GM18858 (cell line): ENCODE measurements around the gene MPPED2.
A peak's percentile ranks its signal among the peaks of the same experiment; 100 is the strongest.

Experiments used
- ATAC-seq: cut with Tn5 transposase; IDR thresholded peaks from one replicate; pipeline ENCODE4 v1.9.1; 2021; ENCODE audit not compliant: unreplicated experiment

MPPED2 gene, protein sequence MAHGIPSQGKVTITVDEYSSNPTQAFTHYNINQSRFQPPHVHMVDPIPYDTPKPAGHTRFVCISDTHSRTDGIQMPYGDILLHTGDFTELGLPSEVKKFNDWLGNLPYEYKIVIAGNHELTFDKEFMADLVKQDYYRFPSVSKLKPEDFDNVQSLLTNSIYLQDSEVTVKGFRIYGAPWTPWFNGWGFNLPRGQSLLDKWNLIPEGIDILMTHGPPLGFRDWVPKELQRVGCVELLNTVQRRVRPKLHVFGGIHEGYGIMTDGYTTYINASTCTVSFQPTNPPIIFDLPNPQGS

GRCh38 chr11:30586251-30587144 lies at the start of gene MPPED2:
Gene MPPED2 (minus strand): TSS chr11:30586353. CDS start chr11:30580373, 5,980 bp downstream.
- ATAC-seq, result peak; percentile 91

DNA sequence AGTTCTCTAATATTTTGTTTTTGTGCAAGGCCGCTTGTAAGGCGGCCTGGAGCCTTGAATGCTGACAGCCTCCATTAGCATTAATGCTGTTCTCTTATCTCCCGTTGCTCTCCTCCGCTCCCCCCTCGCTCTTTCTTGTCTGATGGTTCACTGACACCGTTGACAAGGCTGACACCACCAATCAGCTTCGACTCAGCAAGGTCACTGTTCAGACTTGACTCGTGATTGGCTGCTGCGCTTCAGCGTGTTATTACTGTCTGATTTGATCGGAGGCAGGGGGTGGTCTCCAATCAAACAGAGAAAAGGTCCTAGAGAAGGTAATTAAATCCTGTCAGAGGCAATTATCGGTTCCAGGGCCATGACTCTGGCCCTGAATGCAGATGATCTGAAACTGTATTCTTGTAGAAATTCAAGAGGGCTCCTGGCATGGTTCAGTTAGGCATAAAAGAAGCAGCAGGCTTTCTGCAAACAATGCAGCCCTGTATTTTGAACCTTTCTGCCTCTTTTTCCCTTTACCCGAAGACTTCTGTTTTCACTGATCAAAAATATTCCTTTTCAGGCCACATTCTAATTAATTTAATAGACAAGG lies 49.3 kb upstream of the MPPED2 start:
- no peak for ATAC-seq

GRCh38 chr11:30631148-30631547 lies 45.0 kb upstream of the MPPED2 start:
- ATAC-seq, result no peak

DNA sequence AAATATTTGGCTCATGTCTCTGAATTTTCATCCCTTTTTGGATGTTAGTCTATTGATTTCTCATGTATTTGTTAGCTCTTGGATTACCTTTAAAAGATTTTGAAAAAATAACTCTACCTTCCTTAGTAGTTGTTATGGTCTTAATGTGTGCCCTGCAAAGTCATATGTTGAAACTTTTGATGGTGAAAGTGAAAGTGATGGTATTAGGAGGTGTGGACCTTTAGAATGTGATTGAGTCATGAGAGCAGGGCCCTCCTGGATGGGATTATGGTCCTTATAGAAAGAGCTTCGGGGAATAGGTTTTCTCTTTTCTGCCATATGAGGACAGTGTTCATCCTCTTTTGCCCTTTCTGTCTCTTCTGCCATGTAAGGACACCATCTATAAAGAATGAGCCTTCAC lies 33.6 kb upstream of the MPPED2 start:
- ATAC-seq, result no peak

DNA sequence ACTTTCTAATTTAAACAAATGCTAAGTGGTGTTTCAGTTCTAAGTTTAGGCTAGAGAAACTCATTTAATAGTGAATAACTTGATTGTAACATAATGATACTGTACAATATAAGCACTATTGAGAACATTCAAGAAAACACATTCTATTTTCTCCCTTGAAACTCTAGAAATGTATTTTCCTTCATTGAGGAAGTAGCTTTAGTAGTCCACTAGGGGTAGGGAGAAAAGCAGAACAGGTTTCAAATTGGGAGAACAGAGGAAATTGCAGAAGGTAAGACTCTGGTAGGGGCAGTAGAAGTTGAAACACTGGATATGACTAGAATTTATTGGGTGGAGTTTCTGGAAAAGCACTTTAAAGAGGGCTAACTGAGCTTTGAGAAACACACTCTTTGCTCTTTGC lies 31.6 kb upstream of the MPPED2 start:
- no peak for ATAC-seq

- ATAC-seq, result no peak
Measured at GRCh38 chr11:30610628-30611027, 24.5 kb upstream of the MPPED2 start.

DNA sequence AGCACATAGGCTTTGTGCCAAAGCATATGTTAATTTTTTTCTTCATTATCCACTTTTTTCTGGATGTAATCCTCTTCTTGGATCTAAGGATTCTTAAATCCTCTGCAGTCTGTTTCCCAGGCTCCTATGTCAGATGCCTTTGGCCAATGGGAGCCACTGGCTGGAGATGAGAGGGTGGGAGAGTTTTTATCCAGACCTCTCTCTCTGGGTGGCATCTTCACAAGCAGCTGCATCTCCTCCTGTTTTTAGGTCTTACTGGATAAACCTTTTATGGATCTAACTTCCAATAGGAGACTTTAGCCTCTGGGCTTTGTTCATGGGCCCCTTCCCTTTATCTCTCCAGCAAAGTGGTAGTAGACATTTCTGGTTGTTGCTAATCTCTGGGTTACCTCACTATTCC lies 22.4 kb upstream of the MPPED2 start:
- no peak for ATAC-seq

DNA sequence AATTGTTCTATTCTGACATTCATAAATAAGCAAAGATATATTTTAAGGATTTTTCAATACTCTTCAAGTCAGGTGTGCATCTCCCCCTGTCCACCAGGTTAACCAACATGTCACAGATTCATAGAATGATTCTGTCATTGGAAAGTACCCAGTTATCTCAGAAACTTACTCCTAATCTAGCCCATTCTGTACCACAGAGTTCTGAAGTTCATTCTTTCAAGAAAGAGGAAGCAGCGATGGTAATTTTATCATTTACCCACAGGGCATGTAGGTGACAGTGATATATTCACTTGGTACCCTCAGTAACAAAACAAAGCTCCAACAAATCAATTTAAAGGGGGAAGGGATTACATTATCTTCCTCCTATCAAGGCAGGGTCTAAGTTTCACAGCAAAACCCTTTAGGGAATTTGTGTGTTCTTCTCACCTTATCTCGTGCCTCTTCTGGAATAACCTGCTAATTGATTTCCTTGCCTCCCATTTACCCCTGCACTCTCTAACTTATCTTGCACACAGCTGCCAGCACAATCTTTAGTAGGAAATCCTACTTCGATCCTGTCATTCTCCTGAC lies 19.0 kb upstream of the MPPED2 start:
- ATAC-seq, result peak; percentile 68

DNA sequence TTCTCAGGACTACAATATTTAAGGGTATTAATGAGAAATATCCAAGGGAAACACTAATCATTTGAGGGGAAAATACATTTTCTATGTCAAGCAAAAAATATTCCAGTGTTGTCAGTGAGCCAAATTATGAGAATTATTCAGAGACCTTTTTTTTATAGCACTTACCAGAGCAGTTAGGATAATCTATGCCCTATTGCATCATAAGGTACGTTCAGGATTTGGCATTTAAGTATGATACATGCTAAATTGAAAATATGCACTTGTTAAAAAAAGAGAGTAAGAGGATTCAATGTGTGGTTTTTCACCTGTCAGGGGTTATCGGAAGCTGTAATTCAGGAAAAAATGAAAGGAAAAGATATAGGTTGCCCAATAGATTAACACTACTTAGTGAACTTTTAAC lies 17.2 kb upstream of the MPPED2 start:
- no peak for ATAC-seq

GRCh38 chr11:30596832-30597231 lies 10.7 kb upstream of the MPPED2 start:
- ATAC-seq, result no peak

GRCh38 chr11:30595934-30596333 lies 9.8 kb upstream of the MPPED2 start:
- ATAC-seq, result no peak

GRCh38 chr11:30594646-30595411 lies 8.7 kb upstream of the MPPED2 start:
- ATAC-seq, result no peak

DNA sequence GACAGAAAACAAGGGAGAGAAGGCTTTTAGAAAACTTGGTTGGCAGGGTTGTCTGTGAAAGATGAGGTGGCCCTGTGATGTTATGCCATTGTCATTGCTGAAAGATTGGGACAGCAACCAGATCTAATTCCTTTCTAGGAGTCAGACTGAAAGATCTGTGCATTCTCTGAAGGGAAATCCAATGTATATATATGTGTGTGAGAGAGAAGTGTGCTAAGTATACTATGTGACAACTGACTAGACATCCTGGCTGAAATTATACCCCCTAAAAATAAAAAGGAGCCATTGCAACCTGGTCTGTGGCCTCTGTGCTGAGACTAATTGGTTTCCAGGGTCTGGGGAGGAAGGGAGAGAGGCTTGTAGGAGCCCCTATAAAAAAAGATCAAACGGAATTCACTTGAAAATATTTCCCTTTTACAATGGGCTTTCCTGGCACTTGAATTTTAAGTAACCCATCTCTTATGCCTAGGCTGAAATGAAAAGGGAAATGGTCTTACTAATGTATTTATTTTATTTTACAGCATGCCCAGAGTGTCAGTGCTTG lies 1.2 kb upstream of the MPPED2 start:
- no peak for ATAC-seq

DNA sequence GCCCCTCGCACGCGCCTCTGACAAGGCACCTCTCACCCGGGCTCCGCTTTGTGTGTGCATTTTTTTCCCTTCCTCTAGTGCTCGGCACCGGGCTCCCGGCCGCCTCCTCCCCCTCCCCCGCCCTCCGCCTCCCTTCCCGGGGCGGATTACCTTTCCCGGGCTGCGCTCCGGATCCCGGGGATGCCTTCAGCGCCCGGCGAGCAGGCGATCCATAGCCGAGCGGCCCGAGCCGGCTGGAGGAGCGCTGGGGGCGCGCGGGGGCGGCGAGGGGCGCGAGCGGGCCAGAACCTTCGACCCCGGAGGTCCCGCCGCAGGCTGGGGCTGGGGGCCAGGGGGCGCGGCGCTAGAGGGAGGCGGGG lies 282 bp downstream of the MPPED2 start:
- no peak for ATAC-seq

DNA sequence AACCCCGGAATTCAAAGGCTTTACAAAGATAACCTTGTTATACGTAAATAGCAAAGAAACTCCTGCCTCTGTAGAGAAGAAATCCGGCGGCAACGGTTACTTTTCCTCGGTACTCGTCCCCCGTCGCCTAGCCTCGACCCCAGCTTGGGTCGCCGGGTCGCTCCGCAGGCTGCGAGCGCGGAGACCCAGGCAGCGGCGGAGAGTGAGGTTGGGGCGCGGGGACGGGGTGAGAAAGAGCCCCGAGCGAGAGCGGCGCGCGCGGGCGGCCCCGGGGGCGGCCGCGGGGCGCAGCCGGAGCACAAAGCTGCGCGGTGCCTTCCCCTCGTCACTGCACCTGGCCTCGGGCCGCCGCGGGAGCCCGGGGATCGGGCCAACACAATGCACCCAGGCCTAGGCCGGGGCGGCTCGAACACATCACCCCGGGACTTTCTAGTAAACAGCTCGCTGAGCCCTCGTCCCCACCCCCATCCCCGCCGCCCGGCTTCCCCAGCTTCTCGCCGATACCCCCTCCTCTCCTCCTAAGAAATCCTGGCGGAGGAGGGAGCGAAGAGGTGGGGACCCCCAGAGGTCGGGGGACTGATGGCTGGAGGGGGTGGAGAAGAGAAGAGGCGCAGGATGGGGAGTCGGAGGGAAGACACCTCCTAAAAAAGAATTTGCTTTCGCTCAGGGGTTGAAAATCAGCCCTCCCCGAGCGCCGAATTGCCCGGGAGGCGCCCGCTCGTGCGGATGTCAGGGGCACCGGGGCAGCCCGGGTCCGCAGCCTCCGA lies 845 bp downstream of the MPPED2 start:
- ATAC-seq, result no peak

- no peak for ATAC-seq
Measured at GRCh38 chr11:30583476-30584280, 2.5 kb downstream of the MPPED2 start.

GRCh38 chr11:30582726-30583125 lies 3.4 kb downstream of the MPPED2 start:
- no peak for ATAC-seq

GRCh38 chr11:30581675-30582074 lies 4.5 kb downstream of the MPPED2 start:
- no peak for ATAC-seq

- ATAC-seq, result no peak
Measured at GRCh38 chr11:30580573-30580972, 5.6 kb downstream of the MPPED2 start.
